ENCODE data around the gene KCNMA1. TPM values are rescaled to one million over a fixed set of nuclear protein-coding genes. Genes with fewer than 3 reads are reported as not detected.

The KCNMA1 gene
- total RNA-seq, 1 experiment from 2014 or later = not detected

DNA sequence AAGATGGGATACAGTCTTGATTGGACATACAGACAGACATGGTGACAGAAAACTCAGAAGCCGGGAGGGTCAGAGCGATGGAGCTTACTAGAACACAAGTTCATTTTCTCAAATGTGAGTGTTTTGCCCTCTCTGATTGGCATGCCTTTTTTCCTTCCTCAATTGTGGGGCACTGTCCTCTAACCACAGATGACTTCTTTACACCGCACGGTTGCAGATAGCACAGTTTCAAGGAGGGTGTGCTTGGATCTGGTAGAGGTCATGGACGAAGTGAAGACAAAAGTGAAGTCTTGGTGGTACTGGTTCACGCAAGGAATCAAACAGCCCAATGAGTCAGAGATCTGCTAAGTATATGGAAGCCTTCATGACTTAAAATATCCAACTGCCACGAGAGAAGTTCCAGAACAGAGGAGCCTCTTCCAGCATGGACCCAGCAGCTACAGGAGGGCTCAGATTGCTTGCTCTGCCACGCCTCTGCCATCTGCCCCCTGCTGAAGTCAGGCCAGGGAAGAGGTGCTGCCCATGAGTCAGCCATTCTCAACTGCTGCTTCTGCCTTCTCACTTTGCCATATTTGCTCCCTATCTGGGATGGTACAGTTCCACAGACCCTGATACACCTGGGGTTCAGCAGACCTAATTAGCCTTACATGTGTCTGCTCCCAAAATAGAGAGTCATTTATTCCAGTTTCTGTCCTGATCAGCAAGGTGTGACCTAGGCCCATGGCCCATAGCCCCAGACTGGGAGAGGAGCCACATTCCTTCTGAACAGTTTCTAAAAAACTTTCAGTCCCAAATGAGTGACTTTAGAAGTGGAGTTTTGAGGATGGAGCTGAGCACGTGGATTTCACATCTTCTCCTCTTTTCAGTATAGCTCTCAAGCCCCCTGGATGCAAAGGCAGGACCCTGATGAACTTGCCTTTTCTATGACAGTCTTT is 413.8 kb downstream of the KCNMA1 start:
- no peak for DNase-seq (ENCODE audit: low read depth, low spot score)
- in situ Hi-C loops (cut with HindIII; ENCODE audit: low pct_unique_long_range_greater_than_20kb, low sequenced_read_pairs) = no loop called here

DNA sequence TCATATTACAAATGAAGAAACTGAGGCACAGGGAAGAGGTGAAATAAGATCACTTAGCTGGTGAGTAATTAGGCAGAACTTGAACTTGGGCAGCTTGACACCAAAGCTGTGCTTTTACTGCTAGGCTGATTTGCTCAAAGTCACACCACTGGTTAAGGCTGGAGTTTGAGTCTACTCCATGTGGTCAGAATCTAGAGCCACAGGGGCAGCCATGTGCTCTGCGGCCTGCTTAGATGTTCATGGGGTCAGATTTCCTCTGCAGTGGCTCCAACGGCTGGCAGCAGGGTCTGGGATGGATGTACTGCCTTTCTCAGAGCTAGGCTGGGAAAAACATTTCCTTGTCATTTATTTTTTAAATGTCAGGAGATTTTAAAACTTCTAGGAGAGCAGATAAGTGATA is 417.5 kb downstream of the KCNMA1 start:
- no peak for DNase-seq (ENCODE audit: low read depth, low spot score)
- in situ Hi-C loops (cut with HindIII; ENCODE audit: low pct_unique_long_range_greater_than_20kb, low sequenced_read_pairs) = no loop called here

DNA sequence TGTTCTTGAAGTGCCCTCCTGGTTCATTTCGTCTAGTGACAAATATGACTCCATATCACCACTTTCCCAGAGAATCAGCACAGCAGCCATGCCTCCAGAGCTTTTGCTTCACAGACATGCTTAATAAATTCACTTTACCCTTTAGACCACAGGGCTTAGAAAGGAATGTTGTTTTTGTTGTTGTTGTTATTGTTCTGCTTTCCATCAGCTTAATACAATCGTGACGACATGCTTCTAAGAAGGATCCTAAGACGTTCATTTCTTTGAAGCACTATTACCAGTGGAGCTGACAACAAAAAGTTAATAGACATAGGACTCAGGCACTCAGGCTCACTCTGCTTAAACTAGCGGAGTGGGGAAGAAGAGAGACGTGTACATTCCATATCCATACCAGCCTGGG is 418.6 kb downstream of the KCNMA1 start:
- in situ Hi-C loops (cut with HindIII; ENCODE audit: low pct_unique_long_range_greater_than_20kb, low sequenced_read_pairs) = no loop called here

DNA sequence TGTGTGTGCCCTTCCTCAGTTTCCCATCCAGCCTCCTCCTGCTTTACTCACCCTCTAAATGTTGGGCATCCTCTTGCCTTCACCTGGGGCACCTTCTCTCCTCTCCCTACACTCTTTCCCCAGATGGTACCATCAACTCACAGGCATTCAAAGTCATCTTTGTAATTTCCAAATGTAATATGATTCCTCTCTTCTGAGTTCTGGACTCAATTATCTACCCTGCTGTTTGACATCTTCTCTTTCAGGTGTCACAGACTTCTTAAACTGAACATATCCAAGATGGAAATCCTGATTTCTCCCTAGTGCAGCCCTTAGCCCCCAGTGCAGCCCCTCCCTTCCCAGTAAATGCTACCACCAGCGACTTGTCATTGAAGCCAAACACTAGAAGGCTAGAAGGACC is 422.8 kb downstream of the KCNMA1 start:
- in situ Hi-C loops (cut with HindIII; ENCODE audit: low pct_unique_long_range_greater_than_20kb, low sequenced_read_pairs) = no loop called here
- DNase-seq (ENCODE audit: low read depth, low spot score) = no peak

More for the DNA sequence above, 418.6 kb downstream of the KCNMA1 start:
- DNase-seq (ENCODE audit: low read depth, low spot score) = no peak

DNA sequence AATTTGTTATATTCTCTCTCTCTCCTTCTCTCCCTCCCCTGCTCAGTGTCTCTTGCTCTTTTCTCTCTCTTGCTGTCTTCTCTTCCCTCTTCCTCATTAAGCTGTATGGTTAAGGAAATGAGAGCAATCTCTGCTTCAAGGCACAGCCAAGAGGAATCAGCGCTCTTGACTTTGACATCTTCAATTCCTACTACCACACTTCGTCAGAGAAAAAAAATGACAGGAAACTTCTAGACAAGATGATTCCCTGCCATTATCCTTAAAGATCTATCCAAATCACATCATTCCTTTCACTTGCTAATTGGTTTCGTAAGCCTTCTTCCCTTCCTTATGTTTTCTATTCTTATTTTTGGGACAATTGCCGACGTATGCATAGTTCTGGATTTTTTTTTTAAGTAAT is 425.0 kb downstream of the KCNMA1 start:
- DNase-seq (ENCODE audit: low read depth, low spot score) = no peak
- in situ Hi-C loops (cut with HindIII; ENCODE audit: low pct_unique_long_range_greater_than_20kb, low sequenced_read_pairs) = no loop called here

DNA sequence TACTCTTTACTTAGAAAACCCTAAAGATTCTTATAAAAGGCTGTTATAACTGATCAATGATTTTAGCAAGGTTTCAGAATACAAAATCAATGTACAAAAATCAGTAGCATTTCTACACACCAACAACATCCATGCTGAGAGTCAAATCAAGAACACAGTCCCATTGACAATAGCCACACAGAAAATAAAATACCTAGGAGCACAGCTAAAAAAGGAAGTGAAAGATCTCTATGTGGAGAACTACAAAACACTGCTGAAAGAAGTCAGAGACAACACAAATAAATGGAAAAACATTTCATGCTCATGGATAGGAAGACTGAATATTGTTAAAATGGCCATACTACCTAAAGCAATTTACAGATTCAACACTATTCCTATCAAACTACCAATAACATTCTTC is 427.0 kb downstream of the KCNMA1 start:
- DNase-seq (ENCODE audit: low read depth, low spot score) = no peak
- in situ Hi-C loops (cut with HindIII; ENCODE audit: low pct_unique_long_range_greater_than_20kb, low sequenced_read_pairs) = no loop called here

DNA sequence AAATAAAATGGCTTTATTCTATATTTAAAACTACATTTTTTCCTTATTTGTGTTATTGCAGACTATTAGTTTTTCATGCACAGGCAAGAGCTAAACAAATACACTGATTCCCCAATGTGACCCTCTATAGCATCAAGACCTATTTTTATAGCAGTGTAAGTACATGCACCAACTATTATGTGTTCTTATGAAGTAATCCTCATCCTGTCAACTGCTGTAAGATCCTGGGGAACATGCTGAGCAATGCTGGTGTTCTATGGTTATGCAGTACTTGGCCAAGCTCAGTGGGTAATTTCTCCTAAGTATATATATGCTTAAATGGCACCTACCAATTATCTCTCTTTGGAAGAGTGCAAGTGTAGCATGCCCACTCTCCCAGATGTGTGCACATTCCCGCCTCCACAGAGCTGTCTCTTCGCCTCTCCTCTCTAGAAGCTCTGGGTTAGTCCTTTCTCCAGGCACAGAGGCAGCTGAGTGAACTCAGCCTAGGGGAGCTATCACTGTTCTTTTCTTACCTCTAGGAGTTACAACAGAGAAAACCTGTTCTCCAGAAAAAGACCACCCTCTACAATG is 428.8 kb downstream of the KCNMA1 start:
- in situ Hi-C loops (cut with HindIII; ENCODE audit: low pct_unique_long_range_greater_than_20kb, low sequenced_read_pairs) = no loop called here
- DNase-seq (ENCODE audit: low read depth, low spot score) = no peak

DNA sequence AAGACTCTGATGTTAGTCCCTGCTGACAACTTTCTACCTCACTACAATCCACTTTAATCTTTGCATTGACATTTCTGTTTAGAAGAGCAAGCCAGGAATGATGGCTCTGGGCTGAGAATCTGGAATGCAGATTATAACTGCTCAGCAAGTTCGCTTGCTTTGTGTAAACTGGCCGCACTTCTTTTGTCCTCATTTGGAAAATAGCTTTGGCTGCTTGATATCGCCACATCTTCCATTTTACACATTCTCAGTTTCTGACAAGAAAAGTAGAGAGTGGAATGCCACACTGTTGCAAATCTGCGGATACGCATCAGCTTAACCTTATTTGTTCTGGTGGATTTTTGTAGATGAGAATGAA is 429.8 kb downstream of the KCNMA1 start:
- in situ Hi-C loops (cut with HindIII; ENCODE audit: low pct_unique_long_range_greater_than_20kb, low sequenced_read_pairs) = no loop called here
- no peak for DNase-seq (ENCODE audit: low read depth, low spot score)

DNA sequence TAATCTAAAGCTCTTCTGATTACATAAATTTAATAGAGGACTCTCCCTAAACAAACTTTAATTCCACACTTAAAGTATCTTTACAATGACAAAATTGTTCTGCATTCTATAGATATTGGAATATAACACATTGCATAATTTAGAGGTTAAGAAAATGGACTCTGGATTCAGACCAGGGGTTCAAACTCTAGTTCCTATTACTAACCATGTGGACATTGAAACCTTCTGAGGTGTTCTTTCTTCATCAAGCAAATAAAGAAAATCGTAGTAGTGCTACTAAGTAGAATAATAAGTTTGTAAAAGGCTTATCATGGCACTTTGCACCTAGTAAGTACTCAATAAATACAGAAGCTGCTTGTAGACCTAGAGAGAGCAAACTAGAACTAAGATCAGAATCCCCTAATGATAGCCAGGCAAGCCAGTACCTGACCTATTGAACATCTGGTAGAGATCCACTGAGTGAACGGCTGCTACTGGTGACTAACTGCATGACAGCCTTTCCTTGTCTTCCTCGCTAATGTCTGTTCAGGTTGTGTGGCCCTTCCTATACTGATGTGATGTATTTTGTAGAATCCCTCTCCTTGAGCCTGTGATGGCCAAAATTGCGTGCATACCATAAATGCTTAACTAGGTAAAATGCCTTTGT is 430.3 kb downstream of the KCNMA1 start:
- in situ Hi-C loops (cut with HindIII; ENCODE audit: low pct_unique_long_range_greater_than_20kb, low sequenced_read_pairs) = no loop called here
- no peak for DNase-seq (ENCODE audit: low read depth, low spot score)

DNA sequence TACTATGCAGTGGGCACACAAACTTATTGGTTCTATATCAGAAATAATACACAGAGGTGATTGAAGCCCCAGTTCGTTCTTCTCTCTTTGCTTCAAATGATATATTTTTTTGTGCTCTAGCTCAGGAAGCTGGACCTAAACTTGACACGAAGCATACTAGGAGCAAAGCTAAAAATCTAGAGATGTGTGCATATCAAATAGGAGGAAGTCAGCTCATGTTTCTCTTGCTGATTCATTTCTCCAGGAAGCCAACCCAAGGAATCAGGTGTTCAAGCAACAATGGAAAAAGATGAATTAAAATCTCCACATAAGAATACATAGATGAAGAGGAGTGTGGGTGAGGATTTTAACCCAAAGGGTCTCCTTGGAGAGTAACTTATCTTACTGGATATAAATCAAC is 432.5 kb downstream of the KCNMA1 start:
- in situ Hi-C loops (cut with HindIII; ENCODE audit: low pct_unique_long_range_greater_than_20kb, low sequenced_read_pairs) = no loop called here
- DNase-seq (ENCODE audit: low read depth, low spot score) = no peak

DNA sequence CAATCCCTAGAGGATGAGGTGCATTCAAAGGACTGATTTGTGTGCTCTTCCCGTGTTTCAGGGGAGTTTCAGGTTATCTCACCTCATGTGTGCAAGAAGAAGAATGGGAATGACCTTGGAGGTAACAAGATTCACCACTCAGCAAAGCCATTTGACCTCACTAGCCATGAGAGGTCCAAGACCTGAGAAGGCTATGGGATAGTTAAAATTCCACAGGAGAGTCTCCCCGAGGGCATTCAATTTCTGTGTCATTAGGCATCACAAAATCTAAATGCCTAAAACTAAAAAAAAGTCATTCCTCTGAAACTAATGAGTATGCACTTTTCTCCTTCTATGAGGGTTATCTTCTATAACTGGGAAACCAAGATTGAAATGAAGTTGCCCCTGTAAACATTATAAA is 433.4 kb downstream of the KCNMA1 start:
- no peak for DNase-seq (ENCODE audit: low read depth, low spot score)
- in situ Hi-C loops (cut with HindIII; ENCODE audit: low pct_unique_long_range_greater_than_20kb, low sequenced_read_pairs) = no loop called here

DNA sequence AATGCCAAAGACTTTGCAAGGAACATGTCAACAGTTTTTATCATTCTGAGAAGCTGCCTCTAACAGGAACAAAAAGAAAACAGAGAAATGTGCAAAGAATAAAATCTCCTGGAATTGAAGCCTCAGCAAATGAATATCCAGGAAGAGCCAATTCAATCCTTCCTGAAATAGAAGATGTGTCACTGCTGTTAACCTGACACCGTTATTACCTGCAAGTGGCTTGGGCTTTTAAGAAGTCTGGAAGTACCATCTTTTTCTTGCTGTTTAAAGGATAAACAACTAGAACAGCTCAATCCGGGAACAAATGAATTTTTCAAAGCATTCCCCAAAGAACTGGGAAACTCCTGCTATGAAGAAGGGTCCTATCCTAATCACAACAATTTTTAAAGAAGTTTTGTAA is 434.8 kb downstream of the KCNMA1 start:
- DNase-seq (ENCODE audit: low read depth, low spot score) = no peak
- in situ Hi-C loops (cut with HindIII; ENCODE audit: low pct_unique_long_range_greater_than_20kb, low sequenced_read_pairs) = no loop called here

DNA sequence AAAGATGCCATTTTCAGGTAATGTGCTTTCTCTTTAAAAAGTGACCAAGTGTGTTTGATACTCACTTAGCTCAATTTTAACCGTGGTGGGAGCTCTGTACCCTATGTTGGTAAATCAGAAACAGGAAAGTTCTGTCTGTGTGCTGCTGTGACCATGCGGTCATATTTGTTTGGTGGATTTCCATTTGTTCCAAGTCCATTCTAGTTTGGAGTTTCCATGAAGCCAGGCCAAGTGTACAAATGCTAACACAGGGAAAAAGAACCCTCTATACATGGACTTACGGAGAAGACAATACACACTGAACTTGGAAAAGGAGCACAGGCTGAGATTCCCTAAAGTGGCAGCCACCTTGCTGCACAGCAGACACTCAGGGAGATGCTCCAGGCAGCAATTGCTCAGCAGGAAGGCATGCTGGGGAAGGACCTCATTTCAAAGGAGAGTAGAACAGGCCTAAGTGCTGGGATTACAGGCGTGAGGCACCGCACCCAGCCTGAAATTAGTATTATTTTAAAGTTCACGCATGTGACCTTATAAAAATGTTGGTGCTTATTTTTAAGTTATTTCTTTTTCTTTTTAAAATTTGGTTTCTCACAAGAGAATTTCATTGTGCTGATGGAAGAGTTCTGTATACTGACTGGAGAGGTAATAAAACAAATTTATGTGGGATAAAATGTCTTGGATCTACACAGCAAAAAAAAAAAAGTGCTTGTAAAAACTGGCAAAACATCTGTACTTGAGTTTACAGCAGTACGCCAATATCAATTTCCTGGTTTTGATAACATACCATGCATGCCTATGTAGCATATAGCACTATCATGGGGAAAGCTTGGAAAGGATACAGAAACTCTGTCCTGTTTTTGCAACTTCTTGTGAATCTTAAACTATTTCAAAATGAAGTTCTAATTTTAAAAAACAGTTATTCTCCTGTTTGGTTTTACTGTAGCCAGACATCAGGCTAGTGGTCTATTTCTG is 436.2 kb downstream of the KCNMA1 start:
- in situ Hi-C loops (cut with HindIII; ENCODE audit: low pct_unique_long_range_greater_than_20kb, low sequenced_read_pairs) = no loop called here
- no peak for DNase-seq (ENCODE audit: low read depth, low spot score)

DNA sequence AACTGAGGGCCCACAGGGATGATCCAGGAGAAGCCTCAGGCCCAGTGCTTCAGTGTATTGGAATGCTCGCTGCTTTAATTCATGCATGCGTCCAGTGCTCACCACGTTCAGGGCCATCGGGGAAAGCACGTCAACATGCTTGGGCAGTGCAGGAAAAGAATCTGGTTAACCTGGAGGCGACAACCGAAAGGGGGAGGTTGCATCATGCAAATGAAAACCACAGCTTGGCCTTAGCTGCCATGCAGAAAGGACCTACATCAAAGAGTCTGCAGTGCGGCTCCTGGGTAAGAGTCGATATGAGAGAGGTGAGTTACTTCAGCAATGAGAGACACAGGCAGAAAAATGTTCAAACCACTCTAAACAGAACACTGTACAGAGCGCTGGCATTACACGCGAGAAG is 440.1 kb downstream of the KCNMA1 start:
- no peak for DNase-seq (ENCODE audit: low read depth, low spot score)
- in situ Hi-C loops (cut with HindIII; ENCODE audit: low pct_unique_long_range_greater_than_20kb, low sequenced_read_pairs) = no loop called here

DNA sequence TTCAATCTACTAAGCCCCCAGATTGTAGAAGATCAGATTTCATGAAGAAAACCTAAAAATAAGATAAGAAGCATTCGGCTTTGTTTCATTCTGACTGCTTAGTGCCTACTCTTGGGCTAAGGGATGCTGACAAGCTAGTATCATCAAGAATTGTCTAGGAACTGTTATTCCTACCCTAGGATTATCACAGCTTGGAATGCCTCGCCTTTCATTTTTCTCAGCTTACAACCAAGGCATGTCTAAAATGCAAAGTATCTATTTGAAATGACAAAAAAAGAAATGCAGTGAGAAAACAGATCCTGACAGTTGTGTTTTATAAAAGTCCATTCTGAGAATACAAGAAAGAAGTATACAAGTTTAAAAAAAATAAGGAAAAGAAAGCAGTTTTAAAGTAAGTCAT is 441.0 kb downstream of the KCNMA1 start:
- no peak for DNase-seq (ENCODE audit: low read depth, low spot score)
- in situ Hi-C loops (cut with HindIII; ENCODE audit: low pct_unique_long_range_greater_than_20kb, low sequenced_read_pairs) = no loop called here

DNA sequence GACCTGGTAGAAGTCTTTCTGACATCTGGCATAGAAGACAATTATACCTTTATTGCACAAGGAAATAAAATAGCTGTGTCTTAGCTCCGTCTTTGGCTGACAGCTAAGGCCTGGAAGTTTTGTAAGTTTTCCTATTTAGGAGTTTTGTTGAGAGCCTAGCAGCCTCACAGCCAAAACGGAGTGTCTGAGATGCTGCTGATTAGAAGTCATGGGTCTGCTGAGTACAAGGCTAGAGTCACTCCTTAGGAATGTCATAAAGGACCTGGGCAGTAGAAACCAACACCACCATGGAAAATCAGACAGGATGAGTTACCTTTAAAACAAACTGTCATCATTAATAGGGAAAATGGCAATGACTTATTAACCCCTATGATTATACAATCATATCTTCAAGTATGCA is 442.5 kb downstream of the KCNMA1 start:
- in situ Hi-C loops (cut with HindIII; ENCODE audit: low pct_unique_long_range_greater_than_20kb, low sequenced_read_pairs) = no loop called here
- no peak for DNase-seq (ENCODE audit: low read depth, low spot score)

DNA sequence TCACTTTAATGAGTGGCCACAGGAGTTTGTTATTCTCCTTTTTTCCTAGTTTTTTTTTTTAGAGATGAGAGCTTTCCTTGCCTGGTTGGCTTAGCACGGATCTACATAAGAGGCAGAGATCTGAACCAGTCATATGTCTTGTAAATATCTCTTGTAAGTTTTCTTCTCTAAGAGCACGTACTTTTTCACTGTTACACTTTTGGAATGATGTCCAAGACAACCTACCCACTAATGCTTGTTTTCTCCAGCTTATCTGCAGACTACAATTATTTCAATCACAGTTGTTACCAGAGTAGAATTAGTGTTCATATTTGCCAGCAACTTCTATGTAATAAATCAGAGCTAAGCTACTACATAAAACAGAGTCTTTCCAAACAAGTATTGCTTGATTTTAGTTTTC is 444.6 kb downstream of the KCNMA1 start:
- DNase-seq (ENCODE audit: low read depth, low spot score) = no peak
- in situ Hi-C loops (cut with HindIII; ENCODE audit: low pct_unique_long_range_greater_than_20kb, low sequenced_read_pairs) = no loop called here

DNA sequence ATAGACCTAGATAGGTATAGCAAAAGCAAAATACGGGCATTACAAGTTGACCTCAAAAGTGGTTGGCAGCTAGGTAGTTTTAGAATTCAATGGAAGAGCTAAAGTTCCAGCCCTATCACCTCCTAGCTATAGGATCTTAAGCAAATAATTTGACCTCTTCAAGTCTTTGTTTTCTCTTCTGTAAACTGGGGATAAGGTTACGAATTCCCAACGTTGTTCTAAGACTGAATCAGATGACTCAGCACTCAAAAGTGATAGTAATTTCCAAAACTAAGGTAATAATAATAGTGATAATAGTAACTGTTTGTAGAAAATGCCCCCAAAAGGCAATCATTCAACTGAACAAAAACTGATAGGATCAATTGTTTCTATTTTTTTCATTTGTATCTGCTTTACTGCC is 445.2 kb downstream of the KCNMA1 start:
- in situ Hi-C loops (cut with HindIII; ENCODE audit: low pct_unique_long_range_greater_than_20kb, low sequenced_read_pairs) = no loop called here
- DNase-seq (ENCODE audit: low read depth, low spot score) = no peak
